NCI-H1092 (cell line): ENCODE results near the gene CFAP54.
"Not testable (repeated sequence)": the region's sequence is repeated elsewhere in the genome, so short reads cannot be mapped to it uniquely, and the experiment has no call there.

Source experiments
- DNase-seq: peaks from one replicate; lab custom pipeline; 2025; lab: John Stamatoyannopoulos, UW

The CFAP54 gene

GRCh38 chr12:96489392-96490056, at the start of gene CFAP54:
TSS of gene CFAP54 (plus strand) at chr12:96489577. CDS start at chr12:96489610, 33 bp downstream.
- DNase-seq: peak; percentile 88

DNA sequence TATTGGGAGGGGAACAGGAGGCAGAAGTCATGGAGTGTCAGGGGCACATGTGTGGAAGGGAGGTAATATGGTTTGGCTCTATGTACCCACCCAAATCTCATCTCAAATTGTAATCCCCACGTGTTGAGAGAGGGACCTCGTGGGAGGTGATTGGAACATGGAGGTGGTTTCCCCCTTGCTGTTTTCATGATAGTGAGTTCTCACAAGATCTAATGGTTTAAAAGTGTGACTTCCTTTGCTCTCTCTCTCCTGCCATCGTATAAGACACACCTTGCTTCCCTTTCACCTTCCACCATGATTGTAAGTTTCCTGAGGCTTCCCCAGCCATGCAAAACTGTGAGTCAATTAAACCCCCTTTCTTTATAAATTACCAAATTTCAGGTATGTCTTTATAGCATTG, 47.6 kb upstream of the CFAP54 start:
- no peak for DNase-seq

DNA sequence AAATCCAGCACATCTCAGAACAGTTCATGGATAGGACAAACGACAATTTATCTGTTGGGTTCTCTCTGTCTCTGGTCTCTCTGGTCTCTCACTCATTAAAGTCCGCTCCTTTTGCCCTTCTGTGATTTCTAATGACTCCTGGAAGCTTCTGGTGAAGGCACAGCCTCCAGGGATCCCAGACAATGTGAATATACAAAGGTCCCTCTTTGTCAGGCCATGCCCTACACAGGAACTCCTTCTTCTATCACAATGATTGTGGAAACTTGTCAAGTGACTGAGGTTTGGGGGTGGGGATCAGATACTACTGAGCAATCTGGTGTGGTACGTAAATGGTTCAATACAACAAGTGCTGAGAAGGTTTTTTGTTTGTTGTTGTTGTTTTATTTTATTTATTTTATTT, 46.5 kb upstream of the CFAP54 start:
- DNase-seq: no peak

DNA sequence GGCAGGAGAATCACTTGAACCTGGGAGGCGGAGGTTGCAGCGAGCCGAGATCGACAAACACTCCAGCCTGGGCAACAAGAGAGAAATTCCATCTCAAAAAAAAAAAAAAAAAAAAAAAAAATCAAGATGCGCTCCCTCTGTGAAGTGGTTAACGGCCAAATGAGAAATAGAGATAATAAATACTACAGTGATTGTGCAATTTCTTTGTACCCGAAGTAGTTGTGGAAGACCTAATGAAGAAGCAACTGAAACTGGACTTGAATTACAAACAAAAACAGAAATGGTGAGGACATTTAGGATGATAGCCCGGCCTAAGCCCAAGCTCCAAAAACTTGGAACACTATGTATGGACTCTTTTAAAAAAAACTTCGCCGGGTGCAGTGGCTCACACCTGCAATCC, 45.0 kb upstream of the CFAP54 start:
- DNase-seq: no peak

DNA sequence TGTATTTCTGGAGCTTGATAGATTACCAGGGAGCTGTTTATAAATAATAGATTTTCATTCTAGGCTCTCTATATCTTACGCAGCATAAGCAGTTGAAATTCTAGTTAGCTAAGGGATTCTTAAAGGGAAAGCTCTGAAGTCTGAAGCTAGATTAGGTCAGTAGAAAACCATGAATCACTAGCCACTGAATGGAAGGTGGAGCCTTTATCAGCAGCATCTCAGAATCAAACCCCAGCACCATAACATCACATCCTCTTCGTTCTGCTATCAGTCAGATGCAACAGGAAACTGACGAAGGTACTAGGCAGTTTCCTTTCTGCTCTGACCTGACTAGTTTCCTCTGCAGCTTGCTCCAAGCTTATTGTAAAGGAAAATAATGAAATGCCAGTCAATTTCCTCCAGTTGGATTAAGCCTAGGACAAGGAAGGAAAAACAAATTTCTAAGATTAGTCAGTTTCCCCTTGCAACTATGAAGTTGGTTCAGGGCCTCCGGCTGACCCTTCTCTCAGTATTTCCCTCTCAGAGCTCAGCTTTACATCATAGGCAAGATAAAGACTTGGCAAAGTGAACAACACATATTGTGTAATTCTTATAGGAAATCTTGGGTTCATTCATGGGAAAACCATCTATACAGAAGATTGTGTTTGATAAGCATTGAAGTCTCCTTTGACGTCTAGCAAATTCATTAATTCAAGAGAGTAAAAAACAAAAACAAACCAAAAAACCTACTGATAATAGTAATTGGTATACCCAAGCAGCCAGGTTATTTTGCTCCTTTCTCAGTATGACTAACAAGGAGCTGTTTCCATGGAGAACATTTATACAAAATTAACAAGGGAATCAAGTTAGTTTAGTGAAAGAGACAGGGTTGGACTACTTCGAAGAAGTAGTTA, 43.4 kb upstream of the CFAP54 start:
- DNase-seq: no peak

DNA sequence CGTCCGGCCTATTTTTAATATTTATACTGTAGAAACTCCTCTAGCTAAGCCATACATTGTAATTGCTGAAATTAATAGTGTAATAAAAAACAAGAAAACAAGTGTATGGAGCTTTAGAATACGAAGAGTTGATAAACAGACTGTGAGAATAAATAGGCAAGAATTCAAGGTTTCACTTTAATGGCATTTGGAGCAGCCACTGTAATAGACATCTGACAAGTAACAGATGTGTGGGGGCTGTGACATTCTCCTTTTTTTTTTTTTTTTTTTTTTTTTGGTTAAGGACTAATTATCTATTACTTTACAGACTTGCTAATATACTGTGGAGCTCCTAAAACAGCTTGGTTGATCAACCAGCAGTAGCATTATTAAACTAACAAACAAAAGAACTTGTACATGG, 42.1 kb upstream of the CFAP54 start:
- DNase-seq: no peak

DNA sequence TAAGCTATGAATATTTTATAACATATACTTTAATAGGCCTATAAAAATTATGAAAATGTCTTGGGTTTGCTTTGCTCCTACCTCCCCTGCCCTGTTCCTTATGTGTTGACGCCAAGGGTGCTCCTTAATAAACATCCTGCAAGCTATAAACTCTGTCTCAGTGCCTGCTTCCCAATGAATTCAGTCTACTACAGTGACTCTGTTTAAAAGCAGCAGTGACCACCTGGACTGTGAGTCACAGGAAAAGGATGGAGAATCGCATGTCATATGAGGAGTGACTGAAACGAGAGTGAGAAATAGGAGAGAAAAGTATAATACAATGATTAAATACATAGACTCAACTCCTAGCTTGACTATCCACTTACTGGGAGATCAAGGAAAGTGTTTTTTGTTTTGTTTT, 41.1 kb upstream of the CFAP54 start:
- DNase-seq: no peak

DNA sequence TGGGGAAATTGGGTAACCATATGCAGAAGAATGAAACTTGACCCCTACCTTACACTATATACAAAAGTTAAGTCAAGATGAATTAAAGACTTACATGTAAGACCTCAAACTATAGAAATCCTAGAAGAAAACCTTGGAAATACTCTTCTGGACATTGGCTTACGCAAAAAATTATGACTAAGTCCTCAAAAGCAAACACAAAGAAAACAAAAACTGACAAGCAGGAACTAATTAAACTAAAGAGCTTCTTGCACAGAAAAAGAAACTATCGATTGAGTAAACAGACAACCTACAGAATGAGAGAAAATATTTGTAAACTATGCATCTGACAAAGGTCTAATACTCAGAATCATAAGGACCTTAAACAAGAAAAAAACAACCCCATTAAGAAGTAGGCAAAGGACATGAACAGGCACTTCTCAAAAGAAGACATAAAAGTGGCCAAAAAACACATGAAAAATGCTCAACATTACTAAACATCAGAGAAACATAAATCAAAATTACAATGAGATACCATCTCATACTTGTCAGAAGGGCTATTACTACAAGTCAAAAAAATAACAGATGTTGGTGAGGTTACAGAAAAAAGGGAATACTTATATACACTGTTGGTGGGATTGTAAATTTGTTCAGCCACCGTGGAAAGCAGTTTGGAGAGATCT, 37.0 kb upstream of the CFAP54 start:
- no peak for DNase-seq

DNA sequence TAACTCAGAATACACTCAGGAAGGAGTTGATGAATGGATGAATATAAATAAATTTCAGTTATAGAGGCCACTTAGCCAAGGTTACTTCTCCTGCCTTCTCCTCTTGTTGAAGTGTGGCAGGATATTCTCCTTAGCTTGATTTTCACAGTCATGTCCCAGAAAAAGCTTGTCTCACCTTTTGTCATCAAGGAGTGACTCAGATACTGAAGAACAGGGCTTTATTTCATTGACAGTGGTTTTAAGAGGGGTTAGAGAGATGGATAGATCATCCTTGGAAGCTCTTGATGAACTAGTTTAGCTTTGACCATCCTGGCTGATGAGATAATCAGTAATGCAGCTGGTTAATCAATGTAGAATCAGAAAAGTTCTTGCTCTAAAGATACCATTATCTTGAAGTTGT, 35.0 kb upstream of the CFAP54 start:
- DNase-seq: no peak

GRCh38 chr12:96456265-96456974, 33.0 kb upstream of the CFAP54 start:
- DNase-seq: no peak

GRCh38 chr12:96457191-96457930, 32.0 kb upstream of the CFAP54 start:
- DNase-seq: no peak

DNA sequence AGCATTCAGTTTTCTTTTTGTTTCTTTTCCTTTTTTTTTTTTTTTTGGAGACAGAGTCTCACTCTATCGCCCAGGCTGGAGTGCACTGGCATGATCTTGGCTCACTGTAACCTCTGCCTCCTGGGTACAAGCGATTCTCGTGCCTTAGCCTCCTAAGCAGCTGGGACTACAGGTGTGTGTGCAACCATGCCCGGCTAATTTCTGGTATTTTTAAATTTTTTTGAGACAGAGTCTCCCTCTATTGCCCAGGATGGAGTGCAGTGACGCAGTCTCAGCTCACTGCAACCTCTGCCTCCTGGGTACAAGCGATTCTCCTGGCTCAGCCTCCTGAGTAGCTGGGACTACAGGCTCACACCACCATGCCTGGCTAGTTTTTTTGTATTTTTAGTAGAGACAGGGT, 30.1 kb upstream of the CFAP54 start:
- not testable (repeated sequence) for DNase-seq

DNA sequence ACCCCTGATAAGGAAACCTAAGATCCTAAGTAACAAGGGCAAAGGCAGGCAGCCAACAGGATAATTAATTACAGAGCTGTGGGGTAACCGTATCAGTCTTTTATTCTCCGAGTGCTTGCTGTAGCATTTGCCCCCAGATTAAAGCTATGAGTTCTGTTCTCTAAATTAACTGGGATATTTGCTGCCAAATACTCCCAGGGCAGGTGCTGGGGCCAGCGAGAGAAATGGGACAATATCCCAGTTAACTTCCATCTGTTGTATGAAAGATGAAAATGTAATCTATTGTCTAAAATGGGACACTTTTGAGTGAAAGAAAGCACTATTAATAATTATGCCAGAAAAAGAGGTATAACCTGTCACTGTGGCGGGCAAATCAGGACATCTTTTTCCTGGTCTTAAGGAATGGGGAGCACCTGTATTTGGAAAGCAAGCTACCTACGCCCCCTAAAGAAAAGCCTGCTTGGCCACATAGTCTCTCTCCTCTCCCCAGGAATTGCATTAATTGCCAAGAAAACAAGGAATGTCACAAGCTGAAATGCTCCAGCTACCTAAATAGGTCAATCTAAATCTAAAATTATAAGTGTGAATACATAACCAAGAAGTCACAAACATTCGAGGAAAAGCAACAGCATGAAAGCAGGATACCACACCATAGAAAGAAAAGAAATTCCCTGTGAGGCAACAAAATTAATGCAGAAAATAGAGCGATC, 26.7 kb upstream of the CFAP54 start:
- no peak for DNase-seq

DNA sequence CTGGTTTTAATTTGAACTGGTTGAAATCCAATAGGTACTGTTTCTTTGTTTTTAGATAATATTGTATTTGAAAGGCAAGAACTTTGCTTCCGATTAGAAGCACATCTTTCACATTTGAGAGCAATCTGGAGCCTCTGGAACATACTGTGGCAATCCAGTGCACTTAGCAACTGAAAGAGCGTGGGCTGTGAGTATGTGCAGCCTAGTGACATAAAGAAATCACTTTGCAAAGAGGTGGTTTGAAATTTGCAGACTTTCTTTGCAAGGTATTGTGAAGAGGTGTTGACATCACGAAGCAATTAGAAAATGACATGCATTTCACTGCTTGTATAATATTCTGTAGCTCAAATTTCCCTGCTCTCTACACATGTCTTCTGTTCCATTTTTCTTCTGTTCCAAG, 23.5 kb upstream of the CFAP54 start:
- DNase-seq: no peak

DNA sequence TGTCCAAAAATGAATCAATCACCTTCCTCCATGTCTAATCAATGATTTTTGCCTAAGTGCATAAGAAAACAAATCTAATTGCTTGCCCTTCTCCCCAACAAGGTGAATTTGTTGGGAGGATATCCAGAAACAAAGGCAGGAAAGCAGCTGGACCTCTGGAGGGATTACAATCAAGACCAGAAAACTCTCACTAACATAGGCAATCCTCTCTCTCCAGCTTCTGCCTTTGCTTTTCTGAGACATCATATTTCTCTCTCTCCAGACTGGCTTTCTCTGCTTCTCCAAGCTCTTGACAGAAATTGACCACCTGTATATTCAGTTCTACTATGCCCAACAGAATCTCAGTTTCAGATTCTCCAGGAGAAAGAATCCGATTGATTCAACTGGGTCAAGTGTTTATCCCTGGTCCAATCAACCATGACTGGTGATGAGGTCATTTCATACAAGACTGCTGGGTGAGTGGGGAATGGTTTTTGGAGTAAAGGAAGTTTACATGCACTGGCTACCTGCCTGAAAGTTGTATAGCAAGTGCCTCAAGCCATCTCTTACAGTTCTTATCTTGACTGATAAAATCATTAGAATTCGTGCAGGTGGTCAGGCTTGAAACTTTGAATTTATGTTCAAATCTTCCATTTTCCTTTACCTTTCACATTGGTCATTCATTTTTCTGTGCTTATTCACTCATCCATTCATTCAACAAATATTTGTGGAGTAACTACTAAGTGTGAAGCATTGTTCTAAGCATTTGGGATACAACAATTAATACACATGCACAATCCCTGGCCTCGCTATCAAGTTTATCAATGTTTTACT, 22.2 kb upstream of the CFAP54 start:
- DNase-seq: no peak

DNA sequence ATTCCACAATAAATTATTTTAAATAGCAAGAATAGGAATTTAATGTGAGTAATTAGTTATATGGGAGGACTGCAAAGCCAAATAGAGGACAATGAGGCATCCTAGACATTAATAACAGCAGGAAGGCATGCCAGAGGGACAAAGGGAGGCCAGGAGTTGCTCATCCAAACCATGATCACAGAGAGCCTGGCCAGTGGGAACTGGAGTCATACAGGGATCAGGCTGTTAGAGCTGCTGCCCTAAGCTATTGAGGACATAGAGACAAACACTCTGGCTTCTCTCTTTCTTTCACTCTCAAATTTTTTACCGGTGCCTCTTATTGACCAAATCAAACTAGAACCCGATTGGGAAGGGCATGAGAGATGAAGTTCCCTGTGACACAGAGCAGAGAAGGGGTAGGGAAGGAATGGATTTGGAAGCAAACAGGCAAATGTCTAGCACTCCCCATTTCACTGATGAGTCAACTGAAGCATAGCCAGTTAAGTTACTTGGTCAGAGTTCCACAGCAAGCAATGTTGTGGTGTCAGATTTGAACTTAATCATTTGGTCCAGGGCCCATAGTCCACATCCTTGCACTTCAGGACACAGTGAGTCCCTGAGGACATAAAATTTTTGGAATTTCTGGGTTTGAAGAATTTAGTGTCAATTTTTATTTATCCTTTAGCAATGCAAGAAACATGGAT, 17.9 kb upstream of the CFAP54 start:
- no peak for DNase-seq

- no peak for DNase-seq
These were observed 17.0 kb upstream of the CFAP54 start for GRCh38 chr12:96472384-96472783.

GRCh38 chr12:96473394-96474093, 15.8 kb upstream of the CFAP54 start:
- no peak for DNase-seq

GRCh38 chr12:96474206-96474605, 15.2 kb upstream of the CFAP54 start:
- no peak for DNase-seq
